ENCODE data around the gene DNAJC1. TPM values are rescaled to one million over a fixed set of nuclear protein-coding genes. Genes with fewer than 3 reads are reported as not detected.

Gene DNAJC1
- total and polyA plus RNA-seq, 2 donors (not counting 3 experiments of a cell fraction or from before 2014, with no cell fraction given) = 11.2 to 19.7 TPM

- ChIA-PET CTCF (interaction anchor here (0.9 kb wide), 1 partner anchor 28 kb away, joined by 5 read pairs; no protein-coding TSS in a partner anchor), POLR2A (no interaction called here)
- TF ChIP-seq FOS (IDR thresholded peaks at IDR 0.05; ENCODE audit: borderline replicate concordance, insufficient read depth, low read length) = no peak
- no peak for TF ChIP-seq MAX (IDR thresholded peaks at IDR 0.05; ENCODE audit: insufficient read depth, insufficient read length)
- no peak for TF ChIP-seq POLR2A (IDR thresholded peaks at IDR 0.05; ENCODE audit: low read depth, low read length)
- TF ChIP-seq EZH2 (IDR thresholded peaks at IDR 0.05; ENCODE audit: borderline replicate concordance, low read depth, low read length, severe bottlenecking) = no peak
- no peak for TF ChIP-seq CTCF (IDR thresholded peaks at IDR 0.05; ENCODE audit: extremely low read depth in 1 of 2, insufficient read depth in 1 of 2, low read depth in 1 of 2, low read length in 2 of 2)
- TF ChIP-seq MYC (IDR thresholded peaks at IDR 0.05; ENCODE audit: low read depth, low read length) = no peak
- no peak for TF ChIP-seq JUN (IDR thresholded peaks at IDR 0.05; ENCODE audit: borderline replicate concordance, insufficient read depth, insufficient read length, low read depth)
- no peak for TF ChIP-seq GATA2 (IDR thresholded peaks at IDR 0.05; ENCODE audit: insufficient read depth, insufficient read length, low read depth, low read length)
- no peak overlapping the region for H2AFZ ChIP-seq (ENCODE audit: low read depth, low read length)
- intact Hi-C loops (cut with micrococcal nuclease) = no loop called here
- DNase-seq (ENCODE audit: low read depth, low spot score) (no peak), FAIRE-seq (no peak)
- H3K9me3 ChIP-seq (replicated peaks; ENCODE audit: control insufficient read depth, insufficient read depth, low read length) = no peaks in the 10 kb centered on the region
- H3K4me3 ChIP-seq (replicated peaks in 1 of 3; ENCODE audit: insufficient read depth in 1 of 3, low read depth in 1 of 3, low read length in 3 of 3) = no peak overlapping the region
- no peaks in the 10 kb centered on the region for H3K36me3 ChIP-seq (ENCODE audit: control insufficient read depth in 2 of 2, extremely low read depth in 1 of 2, insufficient read depth in 2 of 2, low read length in 2 of 2)
- no peaks in the 10 kb centered on the region for H3K9me1 ChIP-seq (replicated peaks; ENCODE audit: control insufficient read depth, extremely low read depth, insufficient read depth, low read length)
- H4K20me1 ChIP-seq (replicated peaks; ENCODE audit: control insufficient read depth, extremely low read depth, insufficient read depth, low read length) = no peaks in the 10 kb centered on the region
- H3K9ac ChIP-seq (replicated peaks; ENCODE audit: extremely low read depth, insufficient read depth, low read length) = no peak overlapping the region
- H3K79me2 ChIP-seq (ENCODE audit: control insufficient read depth, insufficient read depth, low read length) = no peaks in the 10 kb centered on the region
- BruUV-seq (replicated peaks) = no TSS peak
- no peak overlapping the region for H3K4me2 ChIP-seq (ENCODE audit: insufficient read depth, low read length)
- no peaks in the 10 kb centered on the region for H3K4me1 ChIP-seq (ENCODE audit: control insufficient read depth, extremely low read depth, insufficient read depth, low read length)
- H3K27ac ChIP-seq (ENCODE audit: insufficient read depth, low read depth, low read length) = no peak overlapping the region
- dilution Hi-C loops (cut with MboI; ENCODE audit: extremely low pct_ligation_motif_present, low sequenced_read_pairs) = no loop called here
- H3K27me3 ChIP-seq (ENCODE audit: control insufficient read depth in 2 of 2, insufficient read depth in 2 of 2, low read length in 2 of 2) = no peaks in the 10 kb centered on the region
Measured at GRCh38 chr10:21925851-21926250, 77.7 kb downstream of the DNAJC1 start.

Data from endothelial cell of umbilical vein (primary cell).